C4-2B (cell line): ENCODE data around the gene ATAD2B.

ENCODE experiments used
- ZFX ChIP-seq: fragments of 450-650 bp; IDR thresholded peaks from 2 replicates; pipeline ENCODE4 v1.6.1; 2017
- TF ChIP-seq, protein P1 (sequence below): fragments of 450-650 bp; conservative IDR thresholded peaks from 2 replicates; pipeline ENCODE4 v1.5.1; 2017; ENCODE audit warnings: mild to moderate bottlenecking

DNA sequence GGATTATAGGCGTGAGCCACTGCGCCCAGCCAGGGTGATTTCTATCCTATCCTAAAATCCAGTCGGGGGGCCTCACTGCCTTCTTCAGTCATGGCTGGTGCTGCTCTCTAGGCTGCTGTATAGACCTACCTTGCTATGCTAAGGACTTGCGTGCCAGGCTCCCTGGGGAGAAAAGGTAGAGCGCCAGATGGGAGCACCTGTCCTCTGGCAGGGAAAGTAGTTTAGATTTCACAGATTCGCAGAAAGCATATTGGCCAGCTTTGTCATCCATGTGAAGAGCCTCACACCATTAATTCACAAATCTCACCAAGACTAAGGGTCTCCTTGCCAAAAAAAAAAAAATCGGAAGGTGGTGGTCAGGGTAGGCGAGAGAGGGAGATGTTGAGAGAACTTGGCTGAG lies 217.6 kb downstream of the ATAD2B start:
- TF ChIP-seq, protein P1, sequence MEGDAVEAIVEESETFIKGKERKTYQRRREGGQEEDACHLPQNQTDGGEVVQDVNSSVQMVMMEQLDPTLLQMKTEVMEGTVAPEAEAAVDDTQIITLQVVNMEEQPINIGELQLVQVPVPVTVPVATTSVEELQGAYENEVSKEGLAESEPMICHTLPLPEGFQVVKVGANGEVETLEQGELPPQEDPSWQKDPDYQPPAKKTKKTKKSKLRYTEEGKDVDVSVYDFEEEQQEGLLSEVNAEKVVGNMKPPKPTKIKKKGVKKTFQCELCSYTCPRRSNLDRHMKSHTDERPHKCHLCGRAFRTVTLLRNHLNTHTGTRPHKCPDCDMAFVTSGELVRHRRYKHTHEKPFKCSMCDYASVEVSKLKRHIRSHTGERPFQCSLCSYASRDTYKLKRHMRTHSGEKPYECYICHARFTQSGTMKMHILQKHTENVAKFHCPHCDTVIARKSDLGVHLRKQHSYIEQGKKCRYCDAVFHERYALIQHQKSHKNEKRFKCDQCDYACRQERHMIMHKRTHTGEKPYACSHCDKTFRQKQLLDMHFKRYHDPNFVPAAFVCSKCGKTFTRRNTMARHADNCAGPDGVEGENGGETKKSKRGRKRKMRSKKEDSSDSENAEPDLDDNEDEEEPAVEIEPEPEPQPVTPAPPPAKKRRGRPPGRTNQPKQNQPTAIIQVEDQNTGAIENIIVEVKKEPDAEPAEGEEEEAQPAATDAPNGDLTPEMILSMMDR = no peak
- no peak for TF ChIP-seq ZFX
